HepG2 (cell line): Measurements from ENCODE around the gene RAB6A. TPM values are rescaled to one million over a fixed set of nuclear protein-coding genes. Genes with fewer than 3 reads are reported as not detected.

Experiments
- CBX5 ChIP-seq: sonication (generic); formaldehyde crosslinking; IDR thresholded peaks from 2 replicates; pipeline ENCODE4 v1.4.0; 2020; ENCODE audit warnings: missing genetic modification reagents, borderline replicate concordance
- ELK4 ChIP-seq: sonication (generic); formaldehyde crosslinking; IDR thresholded peaks from 2 replicates; pipeline ENCODE4 v1.9.0; 2021; ENCODE audit warnings: missing genetic modification reagents, borderline replicate concordance
- HNF1A ChIP-seq, 2 experiments: sonication (generic) in 1 of 2; formaldehyde crosslinking in 1 of 2; IDR thresholded peaks; 2 replicates each; pipeline versions ENCODE4 v1.4.0 to v1.6.1; 2016 to 2020; ENCODE audit warnings: borderline replicate concordance in 1 of 2, low read depth in 1 of 2, mild to moderate bottlenecking in 1 of 2, missing genetic modification reagents in 1 of 2
- HNRNPH1 ChIP-seq: fragments of 200-400 bp; formaldehyde crosslinking; optimal IDR thresholded peaks from 2 replicates; pipeline ENCODE3; 2017; ENCODE audit warnings: mild to moderate bottlenecking, low read depth, low read length
- MAZ ChIP-seq, 2 experiments: sonication (generic) in 1 of 2; formaldehyde crosslinking in 1 of 2; IDR thresholded peaks; 2 replicates each; pipeline versions ENCODE4 v1.5.0 to v1.6.1; 2012 to 2020; ENCODE audit warnings: low read depth in 2 of 2, mild to moderate bottlenecking in 2 of 2, borderline replicate concordance in 1 of 2, improper control_type of control experiment in 1 of 2, low read length in 1 of 2, missing genetic modification reagents in 1 of 2, moderate library complexity in 1 of 2
- MYPOP ChIP-seq: sonication (generic); formaldehyde crosslinking; IDR thresholded peaks from 2 replicates; pipeline ENCODE4 v1.8.1; 2023; ENCODE audit warnings: mild to moderate bottlenecking, moderate library complexity, missing genetic modification reagents
- NFKB2 ChIP-seq: sonication (generic); formaldehyde crosslinking; IDR thresholded peaks from 2 replicates; pipeline ENCODE4 v1.4.0; 2020; ENCODE audit warnings: missing genetic modification reagents, borderline replicate concordance
- NR2F1 ChIP-seq, 2 experiments: fragments of 450-650 bp in 1 of 2; formaldehyde crosslinking in 1 of 2; IDR thresholded peaks; 2 replicates each; pipeline versions ENCODE4 v1.5.0 to v1.6.1; 2016 to 2020; ENCODE audit warnings: mild to moderate bottlenecking in 1 of 2, missing compliant biosample characterization in 1 of 2, missing genetic modification reagents in 1 of 2, moderate library complexity in 1 of 2
- PAF1 ChIP-seq: IDR thresholded peaks from 2 replicates; pipeline ENCODE4 v1.6.1; 2016; ENCODE audit warnings: missing genetic modification reagents, missing compliant biosample characterization
- PRDM15 ChIP-seq: sonication (generic); formaldehyde crosslinking; IDR thresholded peaks from 2 replicates; pipeline ENCODE4 v1.4.0; 2020; ENCODE audit warnings: missing genetic modification reagents
- PRPF4 ChIP-seq: fragments of 200-400 bp; formaldehyde crosslinking; IDR thresholded peaks from 2 replicates; pipeline ENCODE4 v1.6.1; 2016; ENCODE audit warnings: low read length, low read depth; ENCODE audit not compliant: poor library complexity, severe bottlenecking
- RBM22 ChIP-seq: fragments of 200-400 bp; formaldehyde crosslinking; optimal IDR thresholded peaks from 2 replicates; pipeline ENCODE3; 2017; ENCODE audit warnings: mild to moderate bottlenecking, low read length, moderate library complexity
- STAG1 ChIP-seq: sonication (generic); formaldehyde crosslinking; IDR thresholded peaks from 2 replicates; pipeline ENCODE4 v1.4.0; 2020; ENCODE audit warnings: missing genetic modification reagents
- ZNF124 ChIP-seq: sonication (generic); formaldehyde crosslinking; IDR thresholded peaks from 2 replicates; pipeline ENCODE4 v1.4.0; 2020; ENCODE audit warnings: missing genetic modification reagents
- ZSCAN29 ChIP-seq: sonication (generic); formaldehyde crosslinking; conservative IDR thresholded peaks from 2 replicates; pipeline ENCODE4 v1.4.0; 2020; ENCODE audit warnings: mild to moderate bottlenecking, missing genetic modification reagents
- polyA plus RNA-seq, 8 experiments: library from polyadenylated mRNA; depleted of rRNA in 3 of 8; stranded (reverse) in 7 of 8; unstranded in 1 of 8; fragments of >200 nt; fragmentation: Illumina TruSeq in 4 of 8; extraction: Trizol in 4 of 8; gene quantifications; 2 replicates each; pipeline versions ENCODE4 v1.2.1 to v1.2.3, GENCODE V29; 2011 to 2016; ENCODE audit warnings: low read depth in 4 of 8, missing spikeins in 1 of 8, mixed read lengths in 1 of 8; ENCODE audit not compliant: insufficient read depth in 1 of 8
- total RNA-seq, 5 experiments: library from RNA; depleted of rRNA; stranded (reverse); fragments of >200 nt; fragmentation: Illumina TruSeq; extraction: Trizol; gene quantifications; 2 replicates each; pipeline ENCODE4 v1.2.3, GENCODE V29; 2016; ENCODE audit warnings: low read depth in 1 of 5

RAB6A gene
- total and polyA plus RNA-seq, 2 of the 13 experiments (the other 11 are each of a cell fraction or from before 2014, with no cell fraction given) = 74.3 to 121 TPM

- TF ChIP-seq ZNF124 = no peak
- TF ChIP-seq PAF1 (CRISPR knock-in tag) = no peak
- TF ChIP-seq PRDM15 = no peak
- TF ChIP-seq HNRNPH1 = no peak
- TF ChIP-seq MYPOP (CRISPR knock-in tag) = no peak; the same call in 1 of the 2 replicates
- no peak; the same call in none of the 2 replicates for TF ChIP-seq STAG1 (CRISPR knock-in tag)
- TF ChIP-seq PRPF4 = no peak
- no peak; the same call in none of the 2 replicates for TF ChIP-seq CBX5
- TF ChIP-seq HNF1A (IDR thresholded peaks at IDR 0.05; ENCODE audit: low read depth) = no peak
- TF ChIP-seq HNF1A (CRISPR knock-in tag; IDR thresholded peaks at IDR 0.05; ENCODE audit: borderline replicate concordance) = peak; percentile 77; the same call in 1 of the 2 replicates
- no peak for TF ChIP-seq MAZ (IDR thresholded peaks at IDR 0.05; ENCODE audit: borderline replicate concordance, low read depth, low read length)
- no peak for TF ChIP-seq MAZ (CRISPR knock-in tag; IDR thresholded peaks at IDR 0.05; ENCODE audit: low read depth)
- no peak for TF ChIP-seq ZSCAN29 (CRISPR knock-in tag)
- TF ChIP-seq ELK4 (CRISPR knock-in tag) = no peak
- peak; percentile 52; the same call in 1 of the 2 replicates for TF ChIP-seq NFKB2 (CRISPR knock-in tag)
- TF ChIP-seq RBM22 = peak; percentile 66
- no peak; a peak in 1 of 4 replicates for TF ChIP-seq NR2F1 (CRISPR knock-in tag; IDR thresholded peaks at IDR 0.05)
Measured at GRCh38 chr11:73652046-73652730, 108.7 kb downstream of the RAB6A start (continued).
